Activated CD8-positive, alpha-beta memory T cell treated with anti-CD3 and anti-CD28 coated beads for 48 hours (primary cell): ENCODE measurements around the gene MPZ.
"Not testable (repeated sequence)": the region's sequence is repeated elsewhere in the genome, so short reads cannot be mapped to it uniquely, and the experiment has no call there.

Experiments used
- DNase-seq, 3 experiments: peaks; one replicate each; pipeline ENCODE4 v3.0.0-alpha.2; 2020; ENCODE audit warnings: low read depth in 2 of 3, low spot score in 2 of 3

Gene MPZ

GRCh38 chr1:161255955-161256520, 53.7 kb downstream of the MPZ start:
- not testable (repeated sequence) for DNase-seq

GRCh38 chr1:161255302-161255701, 54.5 kb downstream of the MPZ start:
- not testable (repeated sequence) for DNase-seq
